ENCODE results near the gene CELF2.

CELF2 gene

DNA sequence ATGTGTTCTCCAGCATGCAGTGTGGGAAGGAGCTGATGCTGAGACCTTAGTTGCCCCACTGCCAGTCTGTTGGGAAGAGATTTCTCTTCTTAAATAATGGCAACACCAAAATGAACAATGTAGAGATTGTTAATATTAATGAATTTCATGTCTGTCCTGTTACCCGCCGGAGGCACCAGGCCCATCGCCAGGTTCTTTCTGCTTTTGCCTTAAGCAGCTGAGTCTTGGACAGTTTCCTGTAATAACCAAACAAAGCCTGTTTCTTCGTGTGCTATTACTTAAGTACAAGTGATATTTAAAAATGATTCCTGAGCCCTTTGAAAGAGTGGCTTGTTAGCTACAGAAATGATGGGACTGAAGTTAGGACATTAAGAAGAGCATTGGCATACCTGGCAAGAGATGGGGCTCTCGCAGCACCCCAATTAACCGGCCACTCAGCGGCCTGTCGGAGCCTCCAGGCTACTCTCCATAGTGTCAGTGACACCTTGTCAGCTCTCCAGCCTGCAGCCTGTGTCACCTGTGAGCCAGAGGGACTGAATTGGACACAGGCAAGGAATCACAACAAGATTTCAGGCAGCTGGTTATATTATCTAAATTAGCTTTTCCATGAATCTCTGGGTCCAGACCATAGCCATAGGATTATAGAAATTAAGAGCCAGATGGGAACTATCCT, 142.0 kb downstream of the CELF2 start:
- no peak for DNase-seq

DNA sequence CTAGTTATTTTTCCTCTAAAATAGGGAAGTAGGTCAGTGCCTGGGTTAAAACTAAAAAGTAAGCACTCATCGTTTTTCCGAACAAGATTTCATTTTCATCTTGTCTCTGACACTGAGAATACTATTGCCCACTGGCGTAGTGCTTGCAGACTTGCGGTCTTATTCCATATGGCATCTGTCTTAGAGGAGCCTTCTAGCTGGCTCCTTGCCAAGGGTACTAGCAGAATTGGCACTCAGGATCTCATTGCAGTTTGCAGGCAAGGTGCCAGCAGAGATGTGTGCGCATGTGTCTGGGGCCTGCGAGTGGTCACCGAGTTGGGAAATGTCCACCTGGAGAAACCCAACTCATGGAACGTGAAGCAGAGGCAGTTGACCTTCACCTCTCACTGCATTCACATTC, 143.4 kb downstream of the CELF2 start:
- no peak for DNase-seq

DNA sequence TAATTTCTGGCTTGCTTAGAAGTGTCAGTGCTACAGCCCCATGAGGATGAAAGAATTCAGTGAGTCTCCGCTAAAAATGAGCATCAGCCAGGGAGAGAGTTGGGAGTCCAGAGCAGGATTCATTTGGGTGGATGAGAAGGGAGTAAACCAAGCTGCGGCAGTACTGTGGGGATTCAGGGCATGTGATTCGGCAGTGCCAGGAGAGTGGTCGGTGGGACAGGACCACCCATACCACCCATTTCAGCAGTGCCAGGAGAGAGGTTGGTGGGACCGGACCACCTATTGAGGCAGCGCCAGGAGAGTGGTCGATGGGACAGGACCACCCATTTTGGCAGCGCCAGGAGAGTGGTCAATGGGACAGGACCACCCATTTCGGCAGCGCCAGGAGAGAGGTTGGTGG, 144.2 kb downstream of the CELF2 start:
- DNase-seq: no peak

DNA sequence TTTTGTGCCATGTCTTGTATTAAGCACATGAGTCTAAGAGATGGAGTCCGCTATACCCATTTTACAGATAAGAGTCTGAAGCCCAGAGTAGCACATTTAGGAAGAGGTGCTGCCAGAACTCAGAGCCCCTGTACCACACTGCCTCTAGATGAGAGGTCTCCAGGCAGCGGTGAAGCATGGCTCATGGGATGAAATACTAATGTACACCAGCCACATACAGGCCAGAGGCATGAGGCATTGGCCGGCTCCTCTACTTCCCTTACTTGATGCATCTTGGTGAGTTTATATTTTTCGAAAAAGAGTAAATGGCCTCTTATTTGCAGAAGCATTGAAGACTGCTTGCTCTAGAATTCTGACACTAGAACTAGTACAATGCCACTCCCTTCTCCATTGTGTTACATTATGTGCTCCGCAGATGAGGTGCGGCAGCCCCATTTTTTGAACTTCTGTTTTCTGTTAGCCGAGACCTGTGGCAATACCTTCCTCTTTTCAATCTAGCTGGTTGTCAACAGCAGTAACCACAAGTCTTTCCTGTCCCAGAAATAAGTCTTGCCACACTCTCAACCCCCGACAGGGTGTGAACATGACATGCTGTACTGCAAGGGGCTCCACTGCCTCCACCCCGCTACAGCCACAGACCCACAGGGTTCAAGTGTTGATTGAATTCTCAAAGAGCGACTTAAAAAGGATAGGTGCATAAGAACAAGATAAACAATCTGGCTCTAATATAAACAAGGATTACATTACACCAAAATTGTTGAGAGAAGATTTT, 145.3 kb downstream of the CELF2 start:
- peak; percentile 75 for DNase-seq

DNA sequence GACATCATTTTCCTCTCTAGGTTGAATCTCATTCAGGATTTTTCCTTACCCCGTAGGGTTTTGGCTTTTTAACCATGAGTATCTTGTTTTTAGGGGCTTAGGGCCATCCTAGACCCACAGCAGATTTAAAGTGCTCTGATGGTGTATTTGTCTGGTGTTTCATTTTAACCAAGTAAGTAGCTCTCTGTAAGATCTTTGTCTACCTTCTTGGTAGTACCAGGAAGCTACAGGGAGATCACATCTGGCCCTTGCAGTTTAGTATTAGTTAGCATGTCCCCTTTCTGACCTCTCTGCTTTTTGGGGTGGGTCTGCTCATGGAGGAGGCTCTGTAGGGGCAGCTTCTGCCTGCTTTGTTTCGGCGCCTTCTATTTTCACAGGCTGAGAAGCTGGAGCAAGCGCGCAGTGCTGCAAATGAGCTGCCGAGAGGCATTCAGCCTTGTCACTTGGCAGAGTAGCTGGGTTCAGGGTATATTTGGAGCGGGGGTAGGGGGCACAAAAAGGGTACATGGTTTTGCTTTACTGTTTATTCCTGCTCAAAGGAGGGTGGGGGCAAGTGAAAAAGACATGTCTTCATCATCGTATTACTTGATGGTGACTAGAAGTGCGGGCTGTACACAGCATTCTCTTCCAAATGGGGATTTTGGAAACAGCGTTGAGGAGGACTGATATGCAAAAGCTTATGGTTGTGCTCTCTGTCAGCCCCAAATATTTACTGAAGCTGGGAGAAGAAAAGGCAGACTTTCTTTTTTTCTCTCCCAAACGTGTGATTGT, 146.3 kb downstream of the CELF2 start:
- DNase-seq: no peak

DNA sequence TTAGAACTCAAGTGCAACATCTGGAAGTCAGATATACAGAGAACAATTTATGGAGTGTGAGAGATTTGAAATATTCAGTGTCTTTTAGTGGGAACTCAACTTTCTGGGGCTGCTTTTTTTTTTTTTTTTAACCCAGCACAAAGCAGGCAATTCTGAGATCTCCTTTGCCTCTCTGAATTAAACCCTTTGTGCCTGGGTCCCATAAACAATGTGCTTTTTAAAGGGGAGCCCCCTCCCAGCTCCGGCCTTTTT, 146.8 kb downstream of the CELF2 start:
- DNase-seq: no peak

DNA sequence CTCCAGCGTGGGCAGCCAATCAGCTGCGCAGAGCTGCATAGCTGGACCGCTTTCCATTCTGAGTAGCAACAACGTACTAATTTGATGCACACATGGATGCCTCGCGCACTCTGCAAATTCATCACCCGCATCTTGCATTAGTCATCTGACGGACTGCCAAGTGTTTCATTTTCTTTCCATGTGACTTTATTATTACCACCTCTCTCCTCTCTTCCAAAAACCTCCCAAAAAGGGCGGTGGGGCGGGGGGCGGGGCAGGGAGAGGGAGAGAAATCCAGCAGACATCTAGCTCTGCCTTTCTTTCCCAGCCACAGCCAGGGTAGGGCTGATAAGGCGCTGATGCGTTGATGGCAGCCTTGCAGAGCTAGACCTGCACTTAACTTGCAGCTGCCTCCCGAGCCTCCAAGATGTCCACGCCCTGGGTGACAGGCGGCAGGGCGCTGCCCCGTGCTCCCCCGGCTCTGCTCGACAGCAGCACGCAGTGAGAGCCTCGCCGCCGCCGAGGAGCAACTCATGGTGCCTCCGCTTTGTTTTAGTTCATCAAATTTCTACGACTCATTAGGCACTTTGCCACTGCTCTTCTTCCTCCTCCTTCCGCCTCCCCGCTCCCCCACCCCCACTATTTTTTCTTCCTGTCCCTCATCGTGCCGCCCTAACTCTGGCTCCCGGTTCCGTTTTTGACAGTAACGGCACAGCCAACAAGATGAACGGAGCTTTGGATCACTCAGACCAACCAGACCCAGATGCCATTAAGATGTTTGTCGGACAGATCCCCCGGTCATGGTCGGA, 147.3 kb downstream of the CELF2 start:
- peak; percentile 85 for DNase-seq

DNA sequence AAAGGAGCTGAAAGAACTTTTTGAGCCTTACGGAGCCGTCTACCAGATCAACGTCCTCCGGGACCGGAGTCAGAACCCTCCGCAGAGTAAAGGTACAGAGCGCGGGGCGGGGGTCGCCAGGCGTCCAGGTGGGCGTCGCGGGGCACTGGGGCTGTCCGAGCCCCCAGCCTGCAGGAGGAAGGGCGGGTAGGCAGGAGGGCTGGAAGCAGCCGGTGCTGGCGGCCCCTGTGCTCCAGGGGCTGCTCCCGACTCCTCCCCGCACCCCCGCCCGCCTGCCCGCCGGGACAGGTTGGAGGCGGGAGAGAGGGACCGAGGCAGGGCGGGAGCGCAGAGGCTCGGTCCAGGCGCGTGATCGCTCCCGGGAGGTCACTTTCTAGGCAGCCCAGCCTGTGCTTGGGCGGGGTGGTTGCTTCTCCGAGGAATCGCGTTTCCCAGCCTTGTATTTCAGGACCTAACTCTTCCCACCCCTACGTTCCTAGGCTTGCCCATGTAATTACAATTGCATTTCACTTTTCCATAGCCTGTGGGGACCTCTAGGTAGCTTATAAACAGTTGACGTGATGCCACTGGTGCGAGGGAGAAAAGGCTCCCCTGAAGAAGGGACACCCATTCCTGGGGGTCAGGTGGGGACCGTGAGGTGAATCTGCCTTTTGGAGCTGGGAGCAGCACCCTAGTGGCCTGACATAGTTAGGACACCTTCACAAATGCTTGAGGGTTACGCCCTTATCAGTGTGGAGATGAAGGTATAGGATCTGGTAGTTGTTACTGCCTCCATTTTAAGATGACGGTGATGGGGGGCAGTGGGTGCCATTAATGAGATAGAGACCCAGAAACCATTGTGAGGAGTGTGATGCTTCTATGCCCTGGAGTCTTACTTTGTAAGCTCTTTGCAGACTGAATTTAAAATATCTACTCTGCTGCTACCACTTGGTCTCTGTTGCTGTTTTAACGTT, 148.2 kb downstream of the CELF2 start:
- DNase-seq: peak; percentile 82

DNA sequence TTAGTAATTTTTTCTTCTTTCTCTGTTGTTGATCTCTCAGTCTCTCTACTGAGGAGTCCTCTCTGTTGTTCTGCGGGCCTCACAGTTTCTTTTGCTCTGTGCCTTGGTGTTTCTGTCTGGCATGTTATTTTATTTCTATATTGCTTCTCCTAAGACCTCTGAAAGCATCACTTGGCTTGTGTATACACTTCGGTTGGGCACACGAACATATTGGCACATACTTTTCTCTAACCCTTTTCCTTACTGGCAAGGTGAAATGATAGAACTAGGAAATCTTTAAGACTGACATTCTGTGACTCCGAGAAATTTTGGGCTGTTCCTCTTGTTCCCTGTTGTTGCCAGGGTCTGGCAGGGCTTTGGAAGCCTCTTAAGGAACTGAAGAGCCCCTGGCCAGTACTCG, 148.9 kb downstream of the CELF2 start:
- no peak for DNase-seq

DNA sequence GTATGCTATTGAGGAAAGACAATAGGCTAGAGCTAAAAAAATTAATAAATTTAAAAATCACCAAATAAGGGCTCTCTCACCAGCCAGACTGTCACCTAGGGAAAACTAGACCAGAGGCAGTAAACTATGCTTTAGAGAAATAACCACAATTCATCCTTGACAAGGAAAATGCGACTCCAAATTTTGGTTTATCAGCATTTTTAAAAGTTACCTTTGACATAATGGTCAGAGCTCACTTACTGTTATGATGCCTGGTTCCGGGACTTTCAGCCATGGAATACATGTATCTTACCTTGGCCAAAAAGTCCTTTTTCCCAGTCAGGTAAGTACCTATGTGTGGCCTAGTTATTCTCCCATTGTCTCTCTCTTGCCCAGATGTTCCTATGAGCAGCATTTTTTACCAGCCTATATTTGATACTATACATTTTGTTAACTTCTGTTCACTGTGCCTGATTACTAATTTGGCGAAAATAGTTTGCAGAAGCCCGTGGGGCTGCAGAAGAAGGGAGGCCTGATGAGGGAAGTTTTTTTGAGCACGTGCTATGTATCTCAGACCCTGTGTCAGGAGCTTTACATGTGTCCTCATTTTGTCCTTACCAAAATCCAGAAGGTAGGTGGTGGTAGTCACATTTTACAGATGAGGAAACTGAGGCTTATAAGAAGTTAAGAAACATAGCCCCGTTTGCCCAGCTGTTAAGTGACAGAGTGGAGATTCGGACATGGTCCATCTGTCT, 149.7 kb downstream of the CELF2 start:
- DNase-seq: no peak

DNA sequence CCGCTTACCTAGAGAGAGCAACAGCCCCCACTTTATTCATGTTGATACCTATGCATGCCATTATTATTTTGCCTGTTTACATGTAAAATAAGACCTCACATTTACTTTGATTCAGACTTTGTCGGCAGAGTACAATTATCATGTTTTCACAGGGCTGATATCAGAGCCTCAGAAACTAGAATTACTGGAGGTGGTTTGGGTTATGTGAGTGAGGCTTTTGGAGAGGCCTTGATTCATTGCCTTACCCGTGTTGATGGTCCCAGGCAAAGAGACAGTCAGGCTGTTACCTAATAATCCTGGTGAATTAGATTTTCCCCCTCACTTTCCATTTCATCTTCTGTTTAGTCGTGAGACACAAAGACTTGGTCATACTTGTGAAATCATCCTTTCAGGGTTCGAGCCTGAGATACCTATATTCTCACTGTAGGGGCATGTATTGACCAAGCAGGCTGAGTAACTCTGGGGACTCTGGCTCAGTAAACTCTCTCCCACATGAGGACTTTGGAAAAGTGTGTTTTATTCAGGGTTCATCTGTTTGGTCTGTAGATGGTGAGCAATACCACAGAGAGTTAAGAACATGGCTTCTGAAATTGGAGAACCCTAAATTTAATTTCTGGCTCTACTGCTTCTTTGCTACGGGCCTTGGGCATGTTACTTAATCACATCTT, 150.9 kb downstream of the CELF2 start:
- no peak for DNase-seq

DNA sequence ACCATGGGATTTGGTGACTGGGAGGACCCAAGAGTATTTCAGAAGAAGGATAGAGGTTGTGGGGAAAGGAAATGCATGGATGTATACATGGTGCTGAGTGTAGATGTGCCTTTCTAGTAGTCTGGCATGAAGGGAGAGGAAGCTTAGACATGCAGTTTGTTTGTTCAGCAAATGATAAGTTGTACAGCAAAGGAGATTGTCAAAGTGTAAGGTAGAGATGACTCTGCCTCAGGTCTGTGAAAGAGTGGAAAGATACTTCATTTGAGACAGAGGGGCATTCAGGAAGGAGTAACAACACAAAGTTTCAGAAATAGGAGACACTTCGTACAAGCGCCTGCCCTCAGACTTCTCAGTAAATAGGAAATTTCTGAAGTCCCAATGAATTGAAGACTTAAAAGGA, 152.3 kb downstream of the CELF2 start:
- DNase-seq: no peak

DNA sequence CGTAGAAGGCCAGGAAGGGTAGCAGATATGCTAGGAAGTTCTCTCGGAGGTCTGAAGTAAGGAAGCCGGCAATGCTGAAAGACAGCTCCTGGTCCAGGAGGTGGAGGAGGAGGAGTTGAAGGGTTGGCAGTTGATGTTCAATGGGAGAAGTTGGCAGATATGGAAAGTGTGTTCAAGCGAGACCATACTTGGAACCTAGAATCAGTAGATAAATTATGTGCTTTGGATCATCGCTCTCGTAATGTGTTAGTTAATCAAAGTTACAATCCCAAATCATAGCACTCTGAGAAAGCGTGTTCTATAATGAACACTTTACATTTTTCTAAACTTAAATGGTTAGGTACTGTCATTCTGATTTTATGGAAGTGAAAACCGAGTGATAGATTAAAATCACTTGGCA, 152.9 kb downstream of the CELF2 start:
- DNase-seq: no peak

DNA sequence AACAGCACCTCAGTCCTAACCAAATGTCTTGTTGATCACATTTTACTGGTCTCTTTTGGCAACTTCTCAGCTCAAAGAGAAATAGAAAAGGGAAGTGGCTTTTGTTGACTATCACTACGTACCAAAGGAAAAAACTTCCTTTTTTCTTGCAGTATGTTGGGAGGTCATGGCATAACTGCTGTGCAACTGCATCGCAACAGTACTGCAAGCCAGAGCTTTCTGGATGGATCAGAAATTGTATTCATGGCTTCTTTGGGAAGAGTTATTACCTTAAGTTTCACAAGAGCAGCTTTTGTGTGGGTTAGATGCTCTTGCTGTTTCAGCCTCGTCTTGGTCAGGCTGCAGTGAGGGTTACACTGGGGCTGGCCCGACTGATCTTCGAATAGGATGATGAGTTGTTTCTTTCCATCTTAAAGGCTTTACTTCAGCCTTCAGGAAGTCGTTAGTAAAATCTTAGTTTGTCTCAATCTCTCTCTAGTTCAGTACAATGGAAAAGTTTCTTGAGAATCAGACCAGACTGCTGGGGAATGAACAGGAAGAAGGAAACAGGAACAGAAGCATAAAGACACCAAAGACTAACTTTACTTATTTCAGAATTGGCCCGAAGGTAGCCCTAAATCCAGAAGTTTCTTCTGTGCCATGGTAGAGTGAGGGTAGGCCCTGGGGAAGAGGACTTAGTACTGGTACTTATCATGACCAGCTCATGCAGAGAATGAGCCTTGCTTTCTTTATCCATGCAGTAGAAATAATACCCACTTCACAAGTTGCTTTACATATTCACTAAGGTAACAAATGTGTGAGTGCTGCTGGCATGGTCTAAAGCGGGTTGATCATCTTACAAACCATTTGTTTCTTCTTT, 153.6 kb downstream of the CELF2 start:
- DNase-seq: peak; percentile 70

DNA sequence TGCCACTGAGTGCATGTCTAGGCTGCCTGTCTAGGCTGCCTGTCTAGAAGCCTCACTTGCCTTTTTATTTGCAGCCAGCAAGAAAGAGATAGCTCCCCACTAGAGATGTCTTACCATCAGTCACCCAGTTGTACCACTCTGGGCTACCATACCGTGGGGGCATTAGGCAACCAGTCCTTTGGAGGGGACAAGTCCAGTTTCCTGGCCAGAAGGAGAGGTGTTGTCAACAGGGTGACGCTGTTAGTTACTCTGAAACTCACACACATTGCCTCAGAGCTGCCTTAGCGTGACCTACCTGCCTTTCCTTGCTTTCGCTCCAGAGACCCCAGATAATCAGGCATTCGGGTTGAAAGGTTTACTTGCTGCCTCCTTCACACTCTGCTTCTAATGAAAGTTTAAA, 155.4 kb downstream of the CELF2 start:
- DNase-seq: no peak

DNA sequence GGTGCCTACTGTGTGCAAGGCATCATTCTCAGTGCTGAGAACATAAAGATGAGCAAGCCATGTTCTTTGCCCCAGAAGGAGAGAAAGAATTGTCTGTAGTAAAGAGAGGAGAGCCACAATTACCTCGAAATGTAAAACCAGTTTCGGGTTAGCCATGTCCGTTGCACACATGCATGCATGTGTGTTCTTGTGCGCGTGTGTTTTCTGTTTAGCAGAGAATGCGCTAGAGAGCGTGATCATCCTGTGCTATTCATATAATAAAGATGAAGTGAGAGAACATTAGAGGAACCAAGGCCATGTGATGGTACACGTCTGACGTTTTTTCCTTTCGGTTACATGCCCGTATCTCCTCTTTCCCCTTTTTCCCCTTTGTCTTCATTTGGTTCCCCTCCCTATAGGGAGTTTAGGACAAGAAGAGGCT, 158.2 kb downstream of the CELF2 start:
- no peak for DNase-seq

DNA sequence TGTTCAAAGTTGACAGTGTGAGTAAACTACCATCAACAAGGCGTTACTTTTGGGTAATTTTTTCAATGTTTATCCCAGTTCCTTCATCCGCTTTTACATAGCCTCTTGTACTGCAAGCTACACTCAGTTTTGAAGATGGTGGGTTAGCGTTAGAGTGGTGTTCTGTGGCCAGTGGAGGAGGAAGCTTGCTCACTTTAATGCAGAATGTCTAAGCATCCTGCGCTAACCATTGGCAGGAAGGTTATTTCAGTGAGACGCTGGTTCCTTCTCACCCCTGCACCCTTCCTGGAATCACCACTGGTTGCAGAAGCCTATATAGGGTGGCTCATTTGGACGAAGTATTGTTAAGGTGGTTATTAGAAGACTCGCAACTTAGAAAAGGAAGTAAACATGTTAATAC, 159.1 kb downstream of the CELF2 start:
- peak; percentile 53 for DNase-seq

DNA sequence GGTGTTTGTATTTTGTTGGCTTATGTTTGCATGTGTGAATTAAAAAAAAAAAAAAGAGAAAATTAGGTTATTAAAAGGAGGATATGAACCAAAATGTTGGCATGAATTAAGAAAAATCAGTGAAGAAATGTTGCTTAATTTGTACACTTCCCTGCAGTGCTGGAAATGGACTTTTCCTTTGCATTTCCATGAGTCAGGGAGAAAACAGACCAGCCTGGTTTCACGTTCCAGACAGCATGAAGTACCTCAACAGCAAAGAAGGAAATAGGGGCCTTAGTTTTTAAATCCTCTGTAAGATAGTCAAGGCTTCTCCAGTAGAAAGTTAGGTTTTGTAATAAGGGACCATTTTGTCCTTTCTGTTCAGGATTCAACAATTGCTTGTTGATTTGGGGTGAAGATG, 159.7 kb downstream of the CELF2 start:
- DNase-seq: no peak

DNA sequence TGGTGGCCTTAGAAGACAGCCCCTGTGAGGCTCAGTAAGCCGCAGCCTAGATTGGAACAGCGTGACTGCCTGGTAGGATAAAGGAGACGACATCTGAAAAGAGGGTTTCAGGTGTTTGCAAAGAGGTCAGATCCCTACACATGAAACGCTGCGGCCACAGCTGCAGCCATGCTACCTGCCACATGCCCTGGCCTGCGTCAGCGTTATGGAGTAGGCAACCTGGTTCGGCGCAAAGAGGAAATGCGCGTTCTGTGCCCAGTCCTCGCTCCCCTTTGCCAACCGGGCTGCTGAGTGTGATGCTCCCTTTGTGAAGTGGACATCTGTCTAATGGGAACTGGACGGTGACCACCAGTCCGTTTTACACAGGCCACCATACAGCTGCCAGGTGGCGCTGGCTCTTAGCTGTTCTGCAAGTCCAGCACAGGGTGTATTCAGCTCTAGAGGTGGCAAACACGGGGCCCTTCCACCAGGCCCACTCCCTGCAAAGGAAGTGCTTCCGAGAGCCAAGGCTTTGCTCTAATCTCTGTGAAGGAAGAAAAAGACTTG, 160.3 kb downstream of the CELF2 start:
- peak; percentile 26 for DNase-seq

All from stimulated activated CD4-positive, alpha-beta T cell treated with anti-CD3 and anti-CD28 coated beads, Interleukin-1b, Interleukin-23, amount 100 ng/mL, for 48 hours (primary cell).